AG08395 (cell line): ENCODE data around the gene ZNF385B.
A peak's percentile ranks its signal among the peaks of the same experiment; 100 is the strongest.

Experiments used
- DNase-seq: peaks from one replicate; pipeline ENCODE4 v3.0.0; 2012; ENCODE audit warnings: mixed read lengths, low spot score

ZNF385B gene

DNA sequence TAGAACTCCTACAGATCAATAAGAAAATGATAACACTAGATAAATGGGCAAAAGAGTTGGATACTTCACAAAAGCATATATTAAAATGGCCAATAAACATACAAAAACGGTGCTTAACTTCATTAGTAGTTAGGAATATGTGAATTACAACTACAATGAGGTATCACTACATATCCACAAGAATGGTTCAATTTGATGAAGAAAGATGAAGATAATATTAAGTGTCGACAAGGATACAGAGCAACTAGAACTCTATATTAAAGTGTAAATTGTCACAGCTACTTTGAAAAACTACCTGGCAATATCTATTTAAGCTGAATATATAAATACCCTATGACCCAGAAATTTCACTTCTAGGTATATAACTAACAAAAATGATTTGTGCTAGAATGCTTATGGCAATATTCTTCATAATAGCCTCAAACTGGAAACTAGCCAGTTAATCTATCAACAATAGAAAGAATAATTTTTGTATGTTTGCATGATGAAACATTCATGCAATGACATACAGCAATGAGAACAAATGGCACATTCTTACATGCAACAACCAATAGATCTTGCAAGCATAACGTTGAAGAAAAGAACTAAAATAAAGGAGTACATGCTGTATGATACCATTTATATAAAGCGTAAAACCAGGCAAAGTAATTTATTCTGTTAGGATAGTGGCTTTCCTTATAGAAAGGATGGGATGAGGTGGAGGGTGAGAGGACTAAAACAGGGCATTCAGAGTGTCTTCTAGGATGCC is 306.6 kb downstream of the ZNF385B start:
- no peak for DNase-seq

DNA sequence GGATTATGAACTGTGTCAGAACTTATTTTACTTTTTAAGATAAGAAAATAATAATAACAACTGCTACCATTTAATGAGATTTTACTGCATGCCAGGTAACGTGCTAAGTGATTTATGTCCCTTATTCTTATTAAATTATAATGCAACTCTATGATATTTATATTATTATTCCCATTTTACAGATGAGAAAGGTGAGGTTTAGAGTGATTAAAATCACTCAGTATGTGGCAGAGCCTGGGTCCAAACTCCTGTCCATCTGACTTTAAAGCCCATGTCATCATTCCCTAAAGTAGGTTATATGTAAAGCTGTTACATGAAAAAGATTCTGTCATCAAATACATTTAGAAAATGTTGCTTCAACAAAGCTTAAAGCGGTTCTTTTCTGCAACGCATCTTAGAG is 308.0 kb downstream of the ZNF385B start:
- DNase-seq = no peak

DNA sequence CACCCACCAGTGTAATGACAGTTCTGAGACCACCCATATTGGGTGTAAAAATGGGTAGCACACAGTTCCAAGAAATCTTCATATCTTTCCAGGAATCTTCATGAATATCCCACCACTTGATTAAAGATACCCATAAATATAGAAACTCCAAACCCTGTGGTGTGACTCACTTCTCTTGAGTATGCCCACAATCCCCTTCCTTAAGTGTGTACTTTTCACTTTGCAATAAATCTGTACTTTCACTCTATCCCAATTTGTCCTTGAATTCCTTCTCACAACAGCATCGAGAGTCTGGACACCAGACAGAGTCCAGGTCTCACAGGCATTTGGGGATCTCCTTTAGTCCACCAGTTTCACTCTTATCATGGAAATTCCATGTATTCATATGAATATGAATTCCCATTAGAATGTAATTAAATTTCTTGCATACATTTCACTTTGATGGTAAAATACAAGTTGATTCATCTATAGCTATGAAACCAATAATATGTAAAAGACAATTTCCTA is 309.8 kb downstream of the ZNF385B start:
- no peak for DNase-seq

DNA sequence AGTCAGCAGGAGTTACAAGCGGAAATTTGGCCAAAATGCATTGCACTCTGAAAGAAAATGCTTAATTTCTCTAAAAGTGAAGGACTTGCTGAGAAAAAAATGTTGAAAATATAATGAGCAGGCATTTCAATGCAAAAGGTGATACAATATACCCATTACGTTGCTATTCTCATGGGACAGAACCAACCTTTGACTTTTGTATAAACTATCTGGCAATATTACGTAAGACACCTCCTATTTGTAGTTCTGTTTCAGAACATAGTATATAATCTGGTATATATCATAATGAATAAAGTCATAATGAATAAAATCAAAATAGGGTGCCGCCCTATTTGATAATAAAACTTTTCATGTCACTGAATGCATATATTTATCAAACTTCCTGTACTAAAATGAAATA is 310.6 kb downstream of the ZNF385B start:
- no peak for DNase-seq

DNA sequence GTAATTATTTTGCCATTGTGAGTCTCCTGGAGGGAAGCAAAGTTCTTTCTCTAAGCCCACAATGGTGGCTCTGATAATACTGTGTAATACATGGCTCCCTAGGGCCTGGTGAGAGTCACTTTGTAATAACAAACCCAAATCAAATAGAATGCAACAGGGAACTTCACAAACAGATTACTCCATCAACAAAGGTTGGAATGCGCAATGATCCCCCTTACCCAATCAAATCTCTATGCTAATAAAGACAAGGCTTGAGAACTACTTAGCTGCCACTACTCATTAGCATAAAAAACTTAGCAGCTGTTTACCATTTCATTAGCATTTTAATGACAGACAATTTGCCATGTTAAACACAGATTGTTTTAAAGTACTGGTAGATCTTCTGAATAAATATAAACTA is 311.2 kb downstream of the ZNF385B start:
- DNase-seq = no peak

DNA sequence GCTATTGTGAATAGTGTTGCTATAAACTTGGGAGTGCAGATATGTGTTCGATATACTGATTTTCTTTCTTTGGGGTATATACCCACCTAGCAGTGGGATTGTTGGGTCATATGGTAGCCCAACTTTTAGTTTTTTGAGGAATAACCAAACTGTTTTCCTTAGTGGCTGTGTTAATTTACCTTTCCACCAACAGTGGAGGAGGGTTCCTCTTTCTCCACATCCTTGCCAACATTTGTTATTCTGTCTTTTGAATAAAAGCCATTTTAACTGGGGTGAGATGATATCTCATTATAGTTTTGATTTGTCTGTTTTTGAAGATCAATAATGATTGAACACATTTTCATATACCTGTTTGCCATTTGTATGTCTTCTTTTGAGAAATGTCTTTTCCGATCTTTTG is 314.8 kb downstream of the ZNF385B start:
- no peak for DNase-seq

DNA sequence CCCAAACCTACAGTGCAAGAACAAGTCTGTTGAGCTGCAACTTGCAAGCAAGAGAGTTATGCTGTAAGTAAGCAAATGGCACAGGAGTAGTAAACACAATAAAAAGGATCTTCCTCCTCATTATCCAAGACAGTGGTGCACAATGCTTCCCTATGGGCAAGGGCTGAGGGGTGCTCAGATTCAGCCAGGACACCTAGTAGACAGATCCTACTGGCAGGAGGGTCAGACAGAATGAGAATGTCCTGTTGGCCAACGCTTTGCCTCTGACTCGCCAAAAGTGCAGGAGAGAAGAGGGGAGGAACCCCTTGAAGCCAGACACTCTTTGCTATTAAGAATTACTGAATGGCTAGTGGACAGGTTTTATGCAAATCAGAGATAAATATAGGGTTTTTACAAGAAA is 316.4 kb downstream of the ZNF385B start:
- no peak for DNase-seq

DNA sequence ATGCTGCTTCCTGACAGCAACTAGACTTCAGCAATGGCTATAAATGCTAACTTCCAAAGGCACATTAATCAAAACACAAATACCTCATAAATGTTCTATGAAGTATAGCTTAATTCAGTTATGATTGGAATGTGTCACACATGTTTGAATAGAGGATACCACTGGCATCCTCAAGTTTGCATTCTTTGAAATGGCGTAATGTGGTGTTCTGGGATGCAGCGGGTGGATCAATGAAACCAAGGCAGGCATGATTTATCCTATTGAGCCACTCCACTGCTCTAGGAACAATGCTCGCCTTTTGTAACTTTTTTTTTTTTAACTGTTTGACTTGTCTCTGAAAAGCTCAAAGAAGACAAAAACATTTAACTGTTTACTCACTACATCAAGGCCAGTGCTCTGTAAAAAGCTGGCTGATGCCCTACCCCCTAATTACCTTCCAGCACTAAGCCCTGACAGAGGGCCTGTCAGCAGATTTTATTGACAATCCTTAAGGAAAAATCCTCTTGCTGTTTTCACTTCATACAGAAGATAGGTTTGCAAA is 318.0 kb downstream of the ZNF385B start:
- peak; percentile 50 for DNase-seq

DNA sequence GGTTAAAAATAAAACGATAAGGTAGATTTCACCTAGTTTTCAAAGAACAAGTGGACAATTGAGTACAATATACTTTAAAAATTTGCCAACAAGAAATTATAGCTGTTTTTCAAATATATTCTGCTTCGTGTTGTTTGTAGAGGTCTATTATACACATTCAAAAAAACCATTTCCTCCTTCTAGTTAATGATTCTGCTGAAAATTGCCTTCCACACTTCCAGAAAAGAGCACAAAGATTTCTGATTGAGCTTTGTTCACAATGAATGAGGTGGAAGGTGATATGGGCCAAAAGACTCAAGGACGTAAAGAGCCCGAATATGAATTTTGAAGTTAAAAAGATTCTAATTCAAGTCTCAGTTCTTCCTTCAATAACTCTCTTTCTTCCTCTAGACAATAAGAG is 319.8 kb downstream of the ZNF385B start:
- DNase-seq = no peak

DNA sequence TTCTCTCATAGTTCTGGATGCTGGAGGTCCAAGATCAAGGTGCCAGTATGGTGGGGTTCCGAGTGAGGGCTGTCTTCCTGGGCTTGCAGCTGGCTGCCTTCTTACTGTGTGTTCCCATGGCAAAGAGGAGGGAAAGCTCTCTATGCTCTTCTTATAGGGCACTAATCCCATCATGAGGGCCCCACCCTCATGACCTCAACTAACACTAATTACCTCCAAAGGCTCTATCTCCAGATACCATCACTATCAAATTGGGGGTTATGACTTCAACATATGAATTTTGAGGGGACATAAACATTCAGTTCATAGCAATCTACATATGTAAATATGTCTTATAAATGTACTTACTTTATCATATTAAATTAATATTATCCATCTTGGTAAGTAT is 322.3 kb downstream of the ZNF385B start:
- DNase-seq = no peak

DNA sequence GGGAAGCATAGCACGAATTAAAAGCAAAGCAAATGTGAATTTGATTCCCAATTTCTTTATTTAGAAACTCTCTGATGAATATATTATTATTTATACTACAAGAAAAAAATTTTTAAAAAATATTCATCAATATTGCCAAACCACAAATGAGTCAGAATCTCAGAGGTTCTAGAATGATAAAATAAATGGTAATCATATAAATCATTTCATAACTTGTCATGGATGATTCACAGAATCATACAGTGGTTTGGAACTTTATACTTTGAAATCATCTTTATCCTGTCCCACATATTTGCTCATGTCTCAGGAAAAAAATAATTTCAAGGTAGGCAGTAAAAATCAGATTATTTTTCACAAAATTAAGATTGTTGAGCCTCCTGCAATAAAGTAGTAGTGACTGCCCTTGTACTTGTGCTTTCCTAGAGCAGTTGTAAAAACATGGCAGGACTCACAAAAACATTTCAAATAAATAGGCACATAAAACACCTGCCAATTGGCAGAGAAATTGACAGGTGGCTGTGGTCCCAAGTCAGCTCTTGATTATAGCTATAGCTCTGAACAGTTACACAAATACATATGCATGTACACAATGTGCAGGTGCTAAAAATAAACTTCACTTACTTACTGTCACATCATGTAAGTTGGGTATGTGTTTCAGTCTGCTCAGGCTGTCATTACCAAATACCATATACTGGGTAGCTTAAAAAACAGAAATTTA is 322.8 kb downstream of the ZNF385B start:
- no peak for DNase-seq

DNA sequence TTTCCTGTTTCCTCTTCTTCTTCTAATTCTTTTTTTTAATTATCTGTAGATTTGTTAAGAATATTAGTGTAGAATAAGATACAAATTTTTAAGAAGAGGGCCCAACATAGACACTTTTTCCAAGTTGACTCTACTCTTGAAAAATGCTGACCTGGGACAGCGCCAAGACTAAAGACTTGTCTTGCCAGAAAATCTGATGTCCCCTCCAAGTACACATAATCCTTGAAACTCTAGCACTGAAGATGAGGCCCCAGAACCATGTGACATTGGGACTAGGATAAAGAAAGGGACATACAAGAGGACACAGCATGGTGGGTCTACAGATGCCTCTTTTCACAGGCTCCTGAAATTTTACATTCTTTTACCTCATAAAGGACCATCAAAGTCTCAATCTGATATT is 325.2 kb downstream of the ZNF385B start:
- DNase-seq = no peak

DNA sequence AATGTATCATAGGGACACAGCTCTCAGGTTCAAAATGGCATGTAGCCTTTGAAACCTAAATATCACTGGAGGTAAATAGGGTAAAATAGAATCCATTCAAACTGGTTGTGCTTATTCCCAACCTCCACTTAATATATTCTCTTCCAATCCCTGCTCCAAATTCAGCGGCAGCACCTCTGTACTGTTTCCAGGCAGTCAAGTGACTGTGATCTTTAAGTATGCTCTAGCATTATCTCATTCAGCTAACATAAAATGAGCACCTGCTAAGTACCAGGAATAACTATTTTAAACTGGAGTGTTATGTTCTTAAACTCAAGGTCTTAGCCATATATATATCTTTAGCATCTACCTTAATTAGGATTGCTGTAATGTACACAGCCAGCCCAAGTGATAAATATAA is 327.5 kb downstream of the ZNF385B start:
- DNase-seq = no peak

DNA sequence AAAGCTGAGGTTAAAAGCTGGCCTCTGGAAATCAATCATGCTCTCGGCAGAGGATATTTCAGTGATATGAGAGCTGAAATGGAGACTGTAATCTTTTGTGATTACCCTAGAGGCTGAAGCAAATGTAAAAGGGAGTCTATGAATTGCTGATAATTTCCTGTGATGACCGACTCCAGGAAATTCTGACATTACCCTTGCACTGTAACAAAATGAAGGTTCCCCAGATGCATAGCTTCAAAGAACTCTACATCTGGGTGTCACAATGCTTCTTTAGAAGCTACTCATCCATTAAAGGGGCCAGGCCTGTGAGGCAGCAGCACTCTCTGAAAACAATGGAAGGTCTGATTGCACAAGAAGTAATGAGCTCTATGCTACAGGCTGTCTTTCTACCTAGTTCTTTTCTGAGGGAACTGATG is 328.5 kb downstream of the ZNF385B start:
- no peak for DNase-seq

DNA sequence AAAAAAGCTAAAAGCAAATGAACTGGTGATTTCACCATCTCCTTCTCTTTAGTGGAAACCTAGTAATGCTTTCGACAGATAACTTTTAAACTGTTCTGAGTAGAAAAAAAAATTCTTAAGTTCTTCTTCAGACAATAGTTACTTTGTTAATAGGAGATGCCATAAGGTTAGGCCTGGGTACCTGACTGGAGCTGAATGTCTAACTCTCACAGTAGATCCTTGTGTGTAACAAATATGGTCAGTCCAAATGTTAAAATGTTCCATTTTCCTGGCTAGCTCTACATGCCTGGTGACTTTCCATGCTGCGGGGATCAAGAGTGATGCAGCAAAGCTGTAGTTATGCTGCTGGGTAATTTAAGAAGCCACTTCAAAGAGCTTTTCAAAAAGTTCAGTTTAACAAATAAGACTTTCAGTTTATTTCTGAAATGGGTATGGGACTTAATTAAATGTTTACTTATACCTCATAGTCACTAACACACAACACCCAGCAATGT is 332.8 kb downstream of the ZNF385B start:
- no peak for DNase-seq

DNA sequence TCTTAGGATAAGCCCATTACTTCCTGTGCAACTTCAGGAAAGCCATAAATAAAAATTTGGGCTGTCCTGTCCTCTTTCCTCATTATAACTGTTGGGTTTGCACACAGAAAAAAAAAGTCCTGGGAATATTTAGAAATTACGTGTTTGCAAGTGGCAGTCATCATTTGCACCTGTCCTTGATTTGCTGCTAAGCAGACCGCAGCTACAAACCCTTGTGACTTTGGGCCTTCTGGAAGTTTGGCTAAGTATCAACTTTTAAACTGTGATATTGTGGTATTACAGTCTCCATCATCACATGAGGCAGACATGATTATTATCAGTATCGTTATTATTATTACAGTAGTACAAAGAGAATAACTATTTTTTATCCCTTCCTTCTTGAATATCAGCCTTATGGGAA is 336.1 kb downstream of the ZNF385B start:
- no peak for DNase-seq

DNA sequence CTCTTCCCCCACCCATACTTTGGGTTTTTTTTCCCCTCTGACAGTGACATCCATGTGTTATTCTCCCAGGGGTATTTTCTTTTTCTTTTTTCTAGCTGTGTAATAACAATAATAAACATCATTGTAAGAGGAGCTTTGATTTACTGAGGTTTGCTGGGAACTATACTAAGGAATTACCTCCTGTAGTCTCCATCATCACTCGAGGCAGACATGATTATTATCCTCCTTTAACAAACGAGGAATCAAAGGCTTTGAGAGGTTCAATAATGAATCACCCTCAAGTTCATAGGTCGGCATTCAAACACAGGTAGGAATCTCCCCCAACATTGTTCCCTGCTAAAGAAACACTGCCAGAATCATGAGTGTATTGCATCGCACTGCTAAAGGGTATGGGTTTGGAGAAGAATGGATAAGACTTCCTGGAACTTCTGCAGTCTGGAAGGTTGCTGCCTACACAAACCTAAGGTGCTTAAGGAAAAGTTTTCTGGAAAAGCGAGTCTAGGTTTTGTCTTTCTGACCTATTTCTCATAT is 336.5 kb downstream of the ZNF385B start:
- no peak for DNase-seq

DNA sequence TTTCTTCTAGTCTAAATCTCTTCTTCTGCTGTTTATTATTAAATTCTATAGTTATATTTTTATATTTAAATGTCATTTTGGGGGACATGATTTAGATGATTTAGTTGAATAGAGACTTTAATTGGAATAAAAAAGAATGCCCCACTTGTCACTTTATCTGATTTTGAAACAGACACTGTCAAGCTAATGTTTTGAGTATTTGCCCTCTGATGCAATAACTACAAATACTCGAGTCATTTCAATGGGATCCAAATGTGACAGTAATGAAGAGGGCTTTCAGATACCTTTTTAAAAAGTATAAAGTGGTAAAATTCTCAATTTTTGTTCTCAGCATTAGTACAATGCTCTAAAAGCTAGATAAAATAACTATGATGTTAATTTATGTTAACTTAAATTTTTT is 339.5 kb downstream of the ZNF385B start:
- DNase-seq = no peak

DNA sequence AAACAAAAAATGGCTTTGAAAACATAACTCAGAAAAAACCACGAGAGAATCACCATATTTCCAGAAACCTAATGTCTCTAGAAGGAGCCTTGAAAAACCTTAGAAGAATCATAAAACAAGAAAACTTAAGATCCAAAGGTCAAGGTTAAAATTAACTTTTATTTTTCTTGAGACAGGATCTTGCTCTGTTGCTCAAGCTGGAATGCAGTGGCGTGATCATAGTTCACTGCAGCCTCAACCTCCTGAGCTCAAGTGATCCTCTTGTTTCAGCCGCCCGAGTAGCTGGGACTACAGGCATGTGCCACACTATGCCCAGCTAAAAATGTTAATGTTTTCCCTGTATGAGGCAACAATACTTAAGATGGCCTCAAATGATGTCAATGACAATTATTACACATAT is 342.6 kb downstream of the ZNF385B start:
- no peak for DNase-seq

DNA sequence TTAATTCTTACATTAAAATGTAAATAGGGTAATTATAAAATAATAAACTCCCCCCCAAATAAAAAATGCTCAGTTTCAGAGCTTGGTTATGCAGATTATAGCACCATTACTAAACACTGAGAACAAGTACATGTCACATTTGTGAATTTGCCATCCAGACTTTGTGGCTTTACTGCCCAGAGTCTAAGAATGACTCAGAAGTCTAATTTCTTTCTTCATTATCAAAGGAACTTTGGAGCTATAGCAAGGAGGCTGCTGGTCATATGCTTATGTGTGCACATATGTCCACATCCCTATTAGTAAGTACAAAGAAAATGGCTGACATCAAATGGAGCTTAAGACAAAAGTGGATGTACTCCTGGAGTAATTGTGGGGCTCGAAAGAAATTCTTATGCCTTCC is 348.2 kb downstream of the ZNF385B start:
- DNase-seq = peak; percentile 27

DNA sequence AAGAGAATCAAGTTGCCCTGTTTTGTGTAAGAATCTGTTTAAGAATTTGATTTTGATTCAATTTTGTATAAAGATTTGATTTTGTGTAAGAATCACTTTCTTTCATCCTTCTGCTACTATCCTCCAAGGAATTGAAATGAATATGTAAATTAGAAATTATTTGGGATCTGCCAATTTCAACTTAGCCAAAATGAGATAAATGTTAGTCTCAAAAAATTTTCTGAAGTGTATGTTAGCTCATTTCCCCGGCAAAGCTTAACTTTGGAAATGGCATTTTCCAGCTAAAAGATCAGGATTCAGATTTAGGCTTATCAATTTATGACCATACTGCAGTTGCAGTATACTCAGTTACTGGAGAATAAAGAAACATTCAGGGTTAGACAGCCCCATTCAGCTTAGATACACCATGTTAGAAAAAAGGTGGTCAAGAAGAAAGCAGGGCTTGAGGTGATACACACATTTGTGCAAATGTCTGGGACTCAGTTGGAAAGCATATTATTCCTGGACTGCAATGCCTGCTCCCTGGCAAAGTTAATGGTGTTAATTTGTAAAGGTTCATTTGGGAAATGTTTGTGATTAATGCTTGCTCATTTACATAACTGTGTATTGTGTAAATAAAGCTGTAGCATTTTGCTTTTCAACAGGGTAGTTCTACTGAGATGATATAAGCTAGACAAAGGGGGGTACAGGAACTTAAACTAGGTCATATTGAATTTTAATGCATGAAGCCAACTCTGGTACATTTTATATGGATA is 349.0 kb downstream of the ZNF385B start:
- no peak for DNase-seq

DNA sequence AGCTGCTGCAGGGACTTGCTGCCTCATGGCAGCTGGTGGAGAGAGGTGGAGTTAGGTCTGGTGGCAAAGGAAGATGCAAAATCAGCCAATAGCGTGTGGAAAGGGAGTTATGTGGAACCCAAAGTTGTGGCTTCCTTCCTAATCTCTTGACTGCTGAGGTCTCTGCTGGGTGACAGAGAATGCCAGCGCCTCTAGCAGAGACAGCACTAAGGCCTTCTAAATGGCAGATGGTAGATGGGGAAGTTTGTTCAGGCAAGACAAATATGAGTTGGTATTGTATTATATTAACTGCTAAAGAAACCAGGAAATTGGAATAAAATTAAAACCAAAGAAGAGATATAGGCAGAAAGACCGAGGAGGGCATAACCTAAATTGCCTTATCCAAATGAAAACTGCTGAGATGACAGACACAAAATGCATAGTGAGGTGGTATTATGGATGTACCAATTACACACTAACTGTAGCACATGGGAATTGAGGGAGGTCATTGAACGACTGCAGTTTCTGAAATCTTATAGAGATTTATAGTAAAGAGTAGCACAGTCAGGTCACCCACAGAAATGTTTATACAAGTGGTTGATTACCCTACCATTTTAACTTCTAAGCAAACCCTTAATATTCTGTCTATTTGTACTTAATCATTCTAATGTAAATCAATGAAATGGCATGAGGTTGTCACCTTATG is 350.2 kb downstream of the ZNF385B start:
- DNase-seq = no peak
